ENCODE results near the gene B3GNT3.
"Not testable (repeated sequence)": the region's sequence is repeated elsewhere in the genome, so short reads cannot be mapped to it uniquely, and the experiment has no call there.

Gene B3GNT3

DNA sequence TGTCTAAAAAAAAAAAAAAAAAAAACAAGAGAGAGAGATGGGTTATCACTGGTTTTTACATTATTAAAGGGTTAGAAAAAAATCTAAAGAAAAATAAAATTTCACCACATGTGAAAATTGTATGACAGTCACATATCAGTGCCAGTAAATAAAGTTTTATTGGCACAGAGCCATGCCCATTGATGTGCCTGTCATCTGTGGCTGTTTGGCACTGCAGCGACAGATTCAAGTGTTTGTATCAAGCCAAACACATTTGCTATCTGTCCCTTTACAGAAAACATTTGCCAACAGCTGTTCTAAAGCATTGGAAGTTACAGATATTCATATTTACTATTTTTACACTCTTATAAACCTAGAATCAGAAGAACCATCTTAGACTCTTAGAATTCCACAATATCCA, 27.4 kb upstream of the B3GNT3 start:
- DNase-seq, result no peak

- no peak for DNase-seq
Measured at GRCh38 chr19:17770613-17771012, 24.3 kb upstream of the B3GNT3 start.

DNA sequence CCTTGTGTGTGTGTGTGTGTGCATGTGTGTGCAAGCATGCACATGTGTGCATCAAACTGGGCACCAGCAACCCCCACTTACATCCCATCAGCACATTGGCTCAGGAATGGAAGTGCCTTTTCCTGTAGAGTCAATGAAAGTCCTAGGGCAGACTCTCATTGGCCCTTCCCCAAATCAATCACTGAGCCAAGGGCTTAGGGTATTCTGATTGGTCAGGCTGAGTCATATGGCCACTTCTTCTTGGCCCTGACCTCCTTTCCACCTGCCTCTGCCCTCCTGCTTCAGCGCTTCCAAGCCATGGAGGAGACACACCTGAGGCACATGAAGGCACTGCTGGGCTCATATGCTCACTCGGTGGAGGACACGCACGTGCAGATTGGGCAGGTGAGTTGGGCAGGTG, 22.8 kb upstream of the B3GNT3 start:
- DNase-seq, result no peak

DNA sequence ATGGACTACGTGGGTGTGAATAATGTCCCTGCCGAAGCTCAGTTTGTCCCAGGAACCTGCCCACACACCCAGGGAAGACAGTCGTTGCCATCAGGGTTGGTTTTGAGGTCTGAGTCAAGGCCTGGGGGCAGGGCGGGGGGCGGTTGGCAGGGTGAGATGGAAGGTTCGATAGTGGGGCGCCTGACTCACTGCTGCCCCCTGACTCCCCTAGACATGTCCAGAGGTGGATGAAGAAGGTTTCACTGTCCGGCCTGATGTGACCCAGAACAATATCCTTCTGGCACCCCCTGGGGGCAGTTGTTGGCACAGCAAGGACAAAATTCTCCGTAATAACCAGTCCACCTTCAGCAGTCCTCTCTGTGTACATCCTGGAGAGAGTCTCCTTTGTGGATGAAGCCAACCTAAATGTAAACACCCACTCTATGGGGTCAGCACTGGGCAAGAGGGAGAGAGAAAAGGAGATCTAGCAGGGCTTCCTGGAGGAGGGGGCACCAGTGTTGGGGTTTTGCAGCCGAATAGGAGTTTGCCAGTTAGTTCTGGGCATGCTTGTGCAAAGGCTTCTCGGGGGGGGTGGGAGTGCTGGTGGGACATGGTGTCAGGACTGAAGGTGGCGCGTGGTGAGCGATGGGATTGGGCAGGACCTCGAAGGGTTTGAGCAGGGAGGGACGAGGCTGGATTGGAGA, 19.6 kb upstream of the B3GNT3 start:
- DNase-seq, result peak; percentile 16

DNA sequence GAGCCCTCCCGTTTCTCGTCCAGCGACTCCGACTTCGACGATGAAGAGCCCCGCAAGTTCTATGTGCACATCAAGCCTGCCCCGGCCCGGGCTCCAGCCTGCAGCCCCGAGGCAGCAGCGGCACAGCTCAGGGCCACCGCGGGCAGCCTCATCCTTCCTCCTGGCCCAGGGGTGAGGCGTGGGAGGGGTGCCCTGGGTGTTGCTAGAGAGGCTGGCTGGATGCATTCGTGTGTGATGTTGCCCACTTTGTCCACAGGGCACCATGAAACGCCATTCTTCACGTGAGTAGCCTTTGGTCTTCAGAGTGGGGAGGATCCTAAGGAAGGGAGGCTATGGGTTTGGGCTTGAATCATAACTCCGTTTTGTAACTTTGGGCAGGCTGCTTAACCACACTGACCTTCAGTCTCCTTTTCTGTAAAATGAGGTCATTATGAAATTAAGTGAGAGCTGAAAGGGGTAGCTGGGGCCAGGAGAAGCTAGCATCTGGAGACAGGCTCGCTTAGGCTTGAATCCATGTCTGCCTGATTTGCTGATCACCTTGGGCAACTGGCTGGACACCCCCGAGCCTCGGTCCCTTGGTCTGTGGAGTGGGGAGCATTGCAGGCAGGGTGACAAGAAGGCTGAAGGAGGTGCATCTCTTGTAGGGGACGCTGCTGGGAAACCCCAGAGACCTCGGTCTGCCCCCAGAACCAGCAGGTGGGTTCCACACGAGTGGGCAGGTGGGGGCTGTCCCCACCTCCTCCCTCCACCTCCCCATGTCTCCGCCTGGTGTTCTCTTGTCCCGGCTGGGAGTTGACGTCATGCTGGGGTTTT, 18.7 kb upstream of the B3GNT3 start:
- no peak for DNase-seq

DNA sequence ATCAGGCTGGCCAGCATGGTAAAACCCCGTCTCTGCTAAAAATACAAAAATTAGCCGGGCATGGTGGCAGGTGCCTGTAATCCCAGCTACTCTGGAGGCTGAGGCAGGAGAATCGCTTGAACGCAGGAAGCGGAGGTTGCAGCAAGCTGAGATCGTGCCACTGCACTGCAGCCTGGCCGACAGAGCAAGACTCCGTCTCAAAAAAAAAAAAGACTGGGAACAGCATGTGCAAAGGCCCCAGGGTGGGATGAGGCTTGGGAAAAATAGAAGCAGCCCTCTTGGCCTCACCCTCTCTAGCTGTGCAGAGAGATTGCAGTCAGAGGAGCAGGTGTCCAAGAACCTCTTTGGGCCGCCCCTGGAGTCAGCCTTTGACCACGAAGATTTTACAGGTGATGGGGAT, 17.1 kb upstream of the B3GNT3 start:
- DNase-seq, result not testable (repeated sequence)

- peak; percentile 12 for DNase-seq
Measured at GRCh38 chr19:17778251-17778967, 16.5 kb upstream of the B3GNT3 start.

- peak; percentile 29 for DNase-seq
Measured at GRCh38 chr19:17778968-17779929, 15.7 kb upstream of the B3GNT3 start.

DNA sequence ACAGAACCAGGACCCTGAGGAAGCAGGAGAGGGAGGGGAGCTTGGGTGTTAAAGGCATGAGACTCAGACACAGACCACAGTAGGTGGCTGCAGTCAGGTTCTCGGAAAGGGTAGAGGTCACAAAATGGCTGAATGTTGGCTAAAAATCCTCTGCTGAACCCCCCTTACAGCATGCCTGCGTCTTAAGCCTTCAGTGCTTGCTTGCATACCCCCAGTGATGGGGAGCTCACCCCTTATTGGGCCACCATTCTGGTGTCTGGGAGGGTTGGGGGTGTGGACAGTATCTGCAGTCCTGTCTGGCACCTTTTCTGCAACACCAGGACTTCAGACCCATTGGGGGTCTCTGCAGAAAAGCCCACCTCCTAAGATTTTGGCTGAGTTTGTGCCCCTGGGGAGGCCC, 14.2 kb upstream of the B3GNT3 start:
- no peak for DNase-seq

DNA sequence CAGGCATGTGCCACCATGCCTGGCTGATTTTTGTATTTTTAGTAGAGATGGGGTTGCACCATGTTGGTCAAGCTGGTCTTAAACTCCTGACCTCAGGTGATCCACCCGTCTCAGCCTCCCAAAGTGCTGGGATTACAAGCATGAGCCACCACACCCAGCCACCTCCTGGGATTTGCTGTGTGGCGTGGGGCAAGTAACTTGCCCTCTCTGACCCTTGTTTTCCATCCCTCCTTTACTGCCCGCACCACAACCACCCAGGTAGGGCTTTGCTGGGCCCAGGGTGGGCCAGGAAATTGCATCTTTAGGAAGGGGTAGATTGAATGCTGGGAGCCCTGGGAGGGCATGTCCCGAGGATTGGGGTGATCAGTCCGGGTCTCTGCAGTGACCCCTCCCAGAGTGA, 11.2 kb upstream of the B3GNT3 start:
- DNase-seq, result not testable (repeated sequence)

GRCh38 chr19:17784201-17785008, 10.5 kb upstream of the B3GNT3 start:
- DNase-seq, result peak; percentile 59

DNA sequence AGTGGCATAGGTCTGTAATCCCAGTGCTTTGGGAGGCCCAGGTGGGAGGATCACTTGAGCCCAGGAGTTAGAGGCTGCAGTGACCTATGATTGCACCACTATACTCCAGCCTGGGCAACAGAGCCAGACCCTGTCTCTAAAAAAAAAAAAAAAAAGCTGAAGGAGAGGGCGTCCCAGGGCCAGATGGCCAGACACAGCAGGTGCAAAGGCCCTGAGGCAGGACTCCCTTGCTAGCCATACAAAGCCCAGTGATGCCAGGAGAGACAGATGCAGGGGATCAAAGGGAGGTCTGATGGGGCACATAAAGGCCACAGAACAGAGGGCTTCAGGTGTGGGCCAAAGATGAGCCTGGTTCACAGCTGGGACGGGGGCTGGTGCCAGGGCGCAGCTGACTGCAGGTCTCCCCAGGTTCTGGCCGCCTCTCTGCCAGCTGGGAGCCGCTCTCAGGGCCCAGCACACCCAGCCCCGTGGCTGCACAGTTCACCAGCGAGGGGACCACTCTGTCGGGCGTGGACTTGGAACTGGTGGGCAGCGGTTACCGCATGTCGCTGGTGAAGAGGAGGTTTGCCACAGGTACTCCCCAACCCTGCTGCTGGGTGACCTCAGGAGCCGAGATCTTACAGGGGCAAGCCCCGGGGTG, 7.5 kb upstream of the B3GNT3 start:
- DNase-seq, result no peak

- no peak for DNase-seq
Measured at GRCh38 chr19:17788632-17789031, 6.3 kb upstream of the B3GNT3 start.

- no peak for DNase-seq
Measured at GRCh38 chr19:17790059-17790780, 4.7 kb upstream of the B3GNT3 start.

DNA sequence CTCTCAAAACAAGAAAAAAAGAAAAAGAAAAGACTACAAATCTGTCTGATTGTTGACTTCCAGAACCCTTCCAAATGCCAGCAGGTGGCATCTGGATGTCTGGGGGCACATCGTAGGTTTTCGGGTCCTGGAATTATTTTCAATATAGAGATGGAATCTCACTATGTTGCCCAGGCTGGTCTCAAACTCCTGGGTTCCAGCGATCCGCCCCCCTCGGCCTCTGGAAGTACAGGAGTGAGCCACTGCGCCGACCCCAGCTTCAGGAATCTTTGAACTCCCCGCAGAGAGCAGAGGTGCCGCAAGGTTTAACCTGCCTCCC, 567 bp upstream of the B3GNT3 start:
- no peak for DNase-seq

GRCh38 chr19:17795495-17795856, 538 bp downstream of the B3GNT3 start:
- DNase-seq, result no peak

GRCh38 chr19:17796013-17796837, 1.3 kb downstream of the B3GNT3 start:
- DNase-seq, result no peak

DNA sequence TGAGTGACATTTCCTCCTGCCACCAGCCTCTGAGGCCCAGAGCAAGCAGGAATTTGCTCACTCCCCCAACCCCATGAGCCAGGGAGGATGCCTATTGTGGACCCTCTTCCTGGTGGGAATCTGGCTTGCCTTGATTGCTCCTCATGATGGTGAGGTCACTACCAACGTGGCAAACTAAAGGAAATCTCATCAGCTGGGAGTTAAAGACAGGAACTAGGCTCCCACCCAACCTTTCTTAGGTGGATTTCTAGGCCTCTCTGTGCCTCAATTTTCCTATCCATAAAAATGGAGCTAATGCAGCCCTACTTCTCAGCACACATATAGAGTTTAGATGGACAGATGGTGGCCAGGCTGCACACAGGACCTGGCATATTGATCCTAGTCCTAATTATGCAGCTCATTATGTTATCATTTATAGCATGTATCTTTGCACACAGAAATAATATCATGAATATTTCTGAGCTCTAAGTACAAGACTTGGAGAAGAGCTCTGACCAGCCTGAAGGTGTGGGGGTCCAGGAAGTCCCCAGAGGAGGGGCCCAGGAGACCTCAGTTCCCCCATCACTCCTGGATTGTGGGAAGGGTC, 2.0 kb downstream of the B3GNT3 start:
- DNase-seq, result no peak

GRCh38 chr19:17797424-17798201, 2.7 kb downstream of the B3GNT3 start:
- DNase-seq, result no peak
